ENCODE data around the gene UQCC2. TPM values are rescaled to one million over a fixed set of nuclear protein-coding genes. Genes with fewer than 3 reads are reported as not detected.

UQCC2 gene
- total and polyA plus RNA-seq, 2 of the 8 experiments (the other 6 are each of a cell fraction or from before 2014, with no cell fraction given) = 52.1 to 104 TPM

DNA sequence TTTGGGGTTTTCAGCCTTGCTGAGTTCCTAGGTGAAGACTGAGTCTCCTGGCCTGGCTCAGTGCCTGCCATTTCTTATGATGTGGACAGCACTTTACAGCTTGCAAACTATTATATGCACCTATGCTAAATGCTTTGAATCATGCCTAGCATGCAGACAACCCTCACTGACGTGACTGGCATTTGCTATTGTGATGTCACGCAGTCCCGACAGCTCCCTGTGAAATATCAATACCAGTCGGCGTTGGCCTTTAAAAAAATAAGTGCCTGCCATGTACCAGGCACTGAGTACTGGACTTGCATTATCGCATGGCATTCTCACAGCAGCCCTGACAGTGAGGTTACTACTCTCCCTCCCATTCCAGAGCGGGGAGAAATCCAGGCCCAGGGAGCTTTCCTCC, 35.5 kb downstream of the UQCC2 start:
- Histone ChIP-seq H3K4me1 (replicated peaks in 1 of 4; ENCODE audit: control insufficient read depth in 3 of 4, insufficient read depth in 4 of 4, low read length in 3 of 4) (peaks cover 0 to 2% (median 0%) of the 10 kb centered on the region in 4 experiments; a peak in 1 of 7 replicates), H3K9ac (replicated peaks in 1 of 4; ENCODE audit: extremely low read depth in 1 of 4, low read depth in 3 of 4, low read length in 3 of 4) (no peak overlapping the region), H3K4me3 (ENCODE audit: extremely low read depth in 1 of 4, insufficient read depth in 2 of 4, low read depth in 3 of 4, low read length in 4 of 4) (no peak overlapping the region), H3K18ac (ENCODE audit: extremely low read depth, low read length) (no peak overlapping the region), H2AFZ (ENCODE audit: low read length) (no peak overlapping the region), H4K5ac (ENCODE audit: insufficient read length, low read depth, low read length) (no peak overlapping the region), H3K23ac (ENCODE audit: insufficient read length) (no peak overlapping the region), H4K91ac (replicated peaks; ENCODE audit: insufficient read length, low read length) (no peak overlapping the region), H2BK120ac (replicated peaks; ENCODE audit: low read depth, low read length) (no peak overlapping the region), H2BK12ac (ENCODE audit: low read depth, low read length) (no peak overlapping the region), H2BK5ac (ENCODE audit: low read depth, low read length) (no peak overlapping the region), H3K56ac (replicated peaks; ENCODE audit: insufficient read length, low read depth, low read length) (no peak overlapping the region), H3K36me3 (ENCODE audit: control insufficient read depth in 2 of 4, insufficient read depth in 4 of 4, low read length in 3 of 4) (peaks cover 7 to 32% (median 26%) of the 10 kb centered on the region in 4 experiments), H3K27ac (ENCODE audit: low read depth, low read length) (no peak overlapping the region), H2BK20ac (ENCODE audit: low read length) (no peak overlapping the region), H3K4me2 (ENCODE audit: insufficient read depth in 1 of 2, low read depth in 2 of 2, low read length in 2 of 2) (no peak overlapping the region), H4K20me1 (replicated peaks in 1 of 2; ENCODE audit: control insufficient read depth in 1 of 2, insufficient read depth in 2 of 2, low read length in 2 of 2) (peaks cover 0 to 9% of the 10 kb centered on the region in 2 experiments), H2AK5ac (ENCODE audit: low read depth, low read length) (no peak overlapping the region), H3K79me2 (ENCODE audit: control insufficient read depth in 1 of 2, insufficient read depth in 2 of 2, low read length in 2 of 2) (no peaks in the 10 kb centered on the region), H3K79me1 (ENCODE audit: low read depth, low read length) (no peaks in the 10 kb centered on the region), H3K23me2 (ENCODE audit: low read depth, low read length) (no peaks in the 10 kb centered on the region), H3K27me3 (replicated peaks in 1 of 4; ENCODE audit: control insufficient read depth in 3 of 4, extremely low read depth in 1 of 4, insufficient read depth in 3 of 4, low read length in 3 of 4) (no peaks in the 10 kb centered on the region), H3K9me3 (ENCODE audit: insufficient read depth in 2 of 2, low read depth in 1 of 2, low read length in 1 of 2) (no peaks in the 10 kb centered on the region), H3K4ac (replicated peaks; ENCODE audit: insufficient read length, low read depth, low read length) (no peak overlapping the region), H4K8ac (ENCODE audit: extremely low read depth, insufficient read depth, low read length) (peak overlapping the region; percentile 57; the same call in 1 of the 2 replicates), H3K14ac (ENCODE audit: insufficient read length) (no peak overlapping the region), H2BK15ac (ENCODE audit: low read length) (no peak overlapping the region)
- WGBS, 2 experiments (ENCODE audit: extremely low coverage in 1 of 2, insufficient coverage in 1 of 2, insufficient read length in 1 of 2, insufficient replicate concordance in 2 of 2, low coverage in 1 of 2, low lambda C conversion rate in 2 of 2, missing lambda C conversion rate in 1 of 2) = 86% methylated on average over 7 of the region's 7 CpGs; no CpG with 5 or more reads in 1 of the 2 experiments
- FAIRE-seq (no peak), DNase-seq (ENCODE audit: low read depth in 1 of 2, low spot score in 2 of 2) (no peak)
- TF ChIP-seq EP300 (IDR thresholded peaks at IDR 0.05; ENCODE audit: borderline replicate concordance in 1 of 2, low read depth in 2 of 2, low read length in 2 of 2) (no peak), SIRT6 (IDR thresholded peaks at IDR 0.05; ENCODE audit: low read length) (no peak), SP1 (IDR thresholded peaks at IDR 0.05; ENCODE audit: low read depth, low read length) (no peak)
- POLR2A ChIA-PET (ENCODE audit: partially characterized antibody) = interaction anchor here (1.1 to 1.5 kb wide), 3 partner anchors 10 to 39 kb away, joined by 3 to 5 read pairs (median 4); no protein-coding TSS in a partner anchor
- CTCF ChIA-PET (ENCODE audit: partially characterized antibody) = interaction anchor here (0.6 to 1.6 kb wide), 6 partner anchors 10 to 70 kb away, joined by 3 to 8 read pairs (median 3); no protein-coding TSS in a partner anchor
